Suppressor macrophage treated with lipopolysaccharide for 1 hour (primary cell): ENCODE data around the gene LMTK3.
"Not testable (repeated sequence)": the region's sequence is repeated elsewhere in the genome, so short reads cannot be mapped to it uniquely, and the experiment has no call there.

Experiments used
- DNase-seq, 3 donors: peaks; one replicate each; pipeline ENCODE4 v3.0.0-alpha.2; 2020 to 2022

LMTK3 gene

DNA sequence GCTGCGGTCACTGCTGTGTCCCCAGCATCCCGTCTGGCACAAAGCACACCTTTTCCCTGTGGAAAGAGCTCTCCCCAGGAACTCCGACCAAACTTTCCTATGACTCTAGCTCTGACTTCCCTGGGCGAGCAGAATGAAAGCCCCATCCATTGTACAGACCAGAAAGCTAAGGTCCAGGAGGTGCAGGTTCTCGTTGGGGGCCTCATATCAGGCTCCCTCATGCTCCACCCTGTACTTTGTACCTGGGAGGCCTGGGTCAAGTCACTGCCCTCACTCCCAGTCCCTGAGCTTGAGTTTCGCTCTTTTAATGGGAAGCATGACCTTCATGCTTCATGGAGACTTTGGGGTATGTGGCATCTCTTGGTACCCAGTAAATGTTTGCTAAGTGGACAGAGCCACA lies 24.1 kb downstream of the LMTK3 start:
- no peak for DNase-seq

DNA sequence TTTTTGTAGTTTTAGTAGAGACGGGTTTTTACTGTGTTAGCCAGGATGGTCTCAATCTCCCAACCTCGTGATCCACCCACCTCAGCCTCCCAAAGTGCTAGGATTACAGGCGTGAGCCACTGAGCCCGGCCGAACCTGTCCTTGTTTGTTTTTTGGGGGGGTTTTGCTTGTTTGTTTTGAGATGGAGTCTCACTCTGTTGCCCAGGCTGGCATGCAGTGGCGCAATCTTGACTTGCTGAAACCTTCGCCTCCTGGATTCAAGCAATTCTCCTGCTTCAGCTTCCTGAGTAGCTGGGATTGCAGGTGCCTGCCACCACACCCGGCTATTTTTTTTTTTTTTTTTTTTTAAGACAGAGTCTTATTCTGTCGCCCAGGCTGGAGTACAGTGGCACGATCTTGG lies 24.9 kb downstream of the LMTK3 start:
- DNase-seq, result not testable (repeated sequence)

DNA sequence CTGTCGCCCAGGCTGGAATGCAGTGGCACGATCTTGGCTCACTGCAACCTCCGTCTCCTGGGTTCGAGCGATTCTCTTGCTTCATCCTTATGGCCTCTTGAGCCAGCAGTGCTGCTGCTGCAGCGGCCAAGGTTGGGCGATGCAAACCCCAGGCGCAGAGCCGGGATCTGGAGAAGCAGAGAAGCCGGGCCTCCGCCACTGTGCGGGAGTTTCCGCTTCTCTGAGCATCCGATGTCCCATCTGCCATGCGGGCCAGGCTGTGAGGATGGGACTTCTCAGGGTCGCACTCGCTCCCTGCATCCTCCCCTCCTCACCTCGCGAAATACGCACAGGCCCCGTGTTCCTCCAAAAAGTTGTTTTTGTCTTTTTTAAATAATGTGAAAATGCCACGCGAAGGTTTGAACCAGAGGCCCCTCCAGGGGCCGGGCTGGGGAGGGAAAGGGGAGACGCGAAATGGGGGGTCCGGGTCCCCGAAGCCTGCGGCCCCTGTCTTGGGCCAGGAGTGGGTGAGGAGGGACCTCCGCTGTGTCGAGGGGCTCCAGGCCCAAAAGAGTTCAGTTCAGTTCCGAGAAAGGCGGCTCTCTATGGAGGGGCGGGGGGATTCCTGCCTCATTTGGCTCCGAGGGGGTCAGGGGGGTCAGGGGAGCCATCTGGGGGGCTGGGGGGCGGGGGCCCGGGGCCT lies 26.6 kb downstream of the LMTK3 start:
- DNase-seq, result no peak

DNA sequence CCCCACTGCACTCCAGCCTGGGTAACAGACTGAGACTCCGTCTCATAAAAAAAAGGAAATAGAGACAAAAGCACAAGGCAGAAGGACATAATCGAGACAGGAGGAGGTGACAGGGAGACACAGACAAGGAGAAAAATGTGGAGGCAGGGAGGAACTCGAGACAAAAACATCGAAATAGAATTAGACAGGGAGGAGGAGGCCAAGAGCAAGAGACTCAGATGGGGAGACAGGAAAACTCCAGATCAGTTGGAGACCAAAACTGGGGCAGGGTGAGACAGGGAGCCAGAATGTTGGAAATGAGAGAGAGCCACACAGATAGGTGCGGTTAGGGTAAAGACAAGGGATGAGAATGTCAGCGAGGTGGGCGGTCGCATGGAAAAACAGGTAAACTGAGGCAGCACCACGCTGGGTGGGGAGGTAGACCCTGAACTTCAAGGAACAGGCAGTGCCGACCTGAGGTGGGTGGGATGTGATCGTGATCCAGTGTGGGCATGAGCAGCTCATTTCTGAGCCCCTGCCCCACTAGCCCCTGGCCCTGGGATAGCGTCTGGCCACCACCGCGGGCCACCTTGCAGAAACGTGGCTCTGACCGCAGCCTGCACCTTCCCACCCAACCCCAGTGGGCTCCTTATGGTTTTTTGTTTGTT lies 27.3 kb downstream of the LMTK3 start:
- no peak for DNase-seq

DNA sequence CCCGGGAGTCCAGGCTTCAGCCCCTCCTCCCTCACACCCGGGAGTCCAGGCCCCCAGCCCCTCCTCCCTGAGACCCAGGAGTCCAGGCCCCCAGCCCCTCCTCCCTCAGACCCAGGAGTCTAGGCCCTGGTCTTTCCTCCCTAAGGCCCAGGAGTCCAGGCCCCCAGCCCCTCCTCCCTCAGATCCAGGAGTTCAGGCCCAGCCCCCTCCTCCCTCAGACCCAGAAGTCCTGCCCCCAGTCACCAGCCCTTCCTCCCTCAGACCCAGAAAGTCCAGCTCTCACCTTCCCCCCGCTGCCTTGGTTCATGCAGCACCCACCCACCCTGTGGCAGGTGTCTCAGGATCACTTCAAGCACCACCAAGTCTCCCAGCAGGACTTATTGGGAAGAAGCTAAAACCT lies 28.3 kb downstream of the LMTK3 start:
- DNase-seq, result no peak

DNA sequence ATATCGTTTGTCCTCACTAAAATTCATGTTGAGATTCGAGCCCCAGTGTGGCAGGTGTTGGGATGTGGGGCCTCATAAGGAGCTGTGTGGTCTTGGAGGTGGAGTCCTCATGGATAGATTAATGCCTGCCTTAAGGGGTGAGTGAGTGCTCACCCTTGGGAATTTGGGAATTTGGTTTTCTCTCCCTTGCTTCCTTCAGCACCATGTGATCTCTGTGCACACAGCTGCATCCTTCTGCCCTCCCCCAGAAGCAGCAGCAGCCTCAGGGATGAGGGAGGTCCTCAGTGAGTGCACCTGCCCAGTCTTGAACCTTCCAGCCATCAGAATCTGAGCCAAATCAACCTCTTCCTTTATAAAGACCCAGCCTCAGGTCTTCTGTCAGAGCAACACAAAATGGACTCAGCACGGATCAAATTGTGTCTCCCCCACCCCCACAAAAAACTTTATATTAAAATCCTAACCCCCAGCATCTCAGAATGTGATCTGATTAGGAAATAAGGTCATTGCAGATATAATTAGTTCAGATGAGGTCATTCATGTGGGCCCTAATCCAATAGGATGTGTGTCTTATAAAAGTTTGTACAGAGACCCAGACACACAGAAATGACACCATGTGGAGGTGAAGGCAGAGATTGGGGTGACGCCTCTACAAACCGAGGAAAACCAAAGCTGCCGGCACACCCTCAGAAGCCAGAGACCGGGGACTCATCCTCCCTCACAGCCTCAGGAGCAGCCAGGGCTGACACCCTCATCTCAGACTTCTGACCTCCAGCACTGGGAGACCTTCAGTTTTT lies 29.6 kb downstream of the LMTK3 start:
- DNase-seq, result no peak

DNA sequence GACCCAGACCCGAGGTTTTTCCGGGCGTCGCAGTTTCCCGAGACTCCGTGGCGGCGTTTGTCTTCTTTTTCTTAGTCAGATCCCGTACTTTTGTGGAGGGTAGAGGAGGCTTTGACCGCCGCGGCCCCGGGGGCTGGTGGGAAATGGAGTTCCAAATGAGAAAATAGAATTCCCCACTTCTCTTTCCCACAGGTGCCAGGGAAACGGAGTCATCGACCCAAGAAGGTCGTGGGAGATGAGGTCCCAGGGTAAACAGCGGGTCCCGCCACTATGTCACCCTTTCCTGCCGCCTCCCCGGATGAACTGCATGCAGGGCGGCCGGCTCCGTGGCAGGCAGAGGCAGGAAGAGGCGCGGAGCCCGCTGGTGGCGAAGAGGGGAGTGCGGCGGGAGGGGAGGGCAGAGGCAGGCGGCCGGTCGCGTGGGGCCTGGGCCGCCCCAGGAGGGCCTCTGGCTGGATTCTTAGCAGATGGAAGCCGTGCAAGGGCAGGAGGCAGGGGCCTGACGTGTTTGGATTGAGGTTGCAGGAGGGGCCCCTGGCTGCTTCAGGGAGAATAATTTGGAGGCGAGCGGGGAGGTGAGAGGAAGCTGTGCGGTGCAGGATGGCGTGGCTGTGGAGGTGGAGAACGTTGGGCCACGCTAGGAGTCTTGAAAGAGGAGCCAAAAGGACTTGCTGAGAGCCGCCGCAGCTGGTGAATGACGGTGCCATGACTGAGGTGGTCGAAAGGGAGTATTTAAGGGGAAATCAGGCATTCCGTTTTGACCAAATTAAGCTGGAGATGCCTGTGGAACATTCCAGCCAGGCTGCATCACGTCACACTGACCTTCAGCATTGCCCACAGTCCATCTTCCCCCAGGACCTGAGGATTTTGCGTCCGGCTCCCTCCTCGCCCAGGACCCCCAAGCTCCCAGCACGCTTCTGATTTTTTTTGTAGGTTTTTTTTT lies 30.8 kb downstream of the LMTK3 start:
- DNase-seq, result peak; percentile 47 to 64 (median 48)

DNA sequence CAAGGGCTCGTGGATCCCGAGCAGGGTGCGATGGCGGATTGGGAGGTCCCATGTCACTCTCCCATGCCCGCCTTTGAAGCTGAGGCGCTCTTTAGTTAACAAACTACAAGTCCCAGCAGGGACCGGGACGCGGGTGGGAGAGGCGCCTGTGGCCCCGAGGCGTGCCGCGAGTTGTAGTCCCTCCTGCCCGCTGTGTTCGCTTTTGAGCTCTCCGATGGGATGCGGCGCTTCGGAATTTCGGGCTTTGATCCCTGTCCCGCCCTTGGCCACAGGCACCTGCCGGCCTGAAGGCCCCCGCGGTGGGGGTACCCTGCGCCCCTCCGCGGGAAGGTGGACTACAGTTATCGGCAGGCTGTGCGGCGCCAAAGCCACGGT lies 31.5 kb downstream of the LMTK3 start:
- DNase-seq, result peak in 2 of 3 donors; percentile 14 to 42

DNA sequence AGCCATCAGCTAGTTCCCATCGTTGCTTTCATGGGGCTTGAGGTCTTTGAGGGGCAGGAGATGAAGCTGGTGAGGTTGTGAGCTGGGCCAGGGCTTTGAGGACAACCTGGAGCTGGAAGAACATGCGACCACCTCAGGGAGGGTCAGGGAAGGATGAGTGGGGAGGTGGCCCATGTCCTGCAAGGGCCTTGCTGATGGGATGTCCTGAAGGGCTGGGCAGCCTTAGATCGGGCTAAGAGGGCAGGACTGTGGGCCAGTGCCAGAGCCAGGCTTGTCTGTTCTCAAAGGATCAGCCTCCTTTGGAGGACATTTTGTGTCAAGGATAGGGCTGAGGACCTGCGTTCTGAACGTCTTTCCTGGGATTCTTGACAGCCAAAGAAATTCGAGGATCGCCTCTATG lies 31.9 kb downstream of the LMTK3 start:
- no peak for DNase-seq

DNA sequence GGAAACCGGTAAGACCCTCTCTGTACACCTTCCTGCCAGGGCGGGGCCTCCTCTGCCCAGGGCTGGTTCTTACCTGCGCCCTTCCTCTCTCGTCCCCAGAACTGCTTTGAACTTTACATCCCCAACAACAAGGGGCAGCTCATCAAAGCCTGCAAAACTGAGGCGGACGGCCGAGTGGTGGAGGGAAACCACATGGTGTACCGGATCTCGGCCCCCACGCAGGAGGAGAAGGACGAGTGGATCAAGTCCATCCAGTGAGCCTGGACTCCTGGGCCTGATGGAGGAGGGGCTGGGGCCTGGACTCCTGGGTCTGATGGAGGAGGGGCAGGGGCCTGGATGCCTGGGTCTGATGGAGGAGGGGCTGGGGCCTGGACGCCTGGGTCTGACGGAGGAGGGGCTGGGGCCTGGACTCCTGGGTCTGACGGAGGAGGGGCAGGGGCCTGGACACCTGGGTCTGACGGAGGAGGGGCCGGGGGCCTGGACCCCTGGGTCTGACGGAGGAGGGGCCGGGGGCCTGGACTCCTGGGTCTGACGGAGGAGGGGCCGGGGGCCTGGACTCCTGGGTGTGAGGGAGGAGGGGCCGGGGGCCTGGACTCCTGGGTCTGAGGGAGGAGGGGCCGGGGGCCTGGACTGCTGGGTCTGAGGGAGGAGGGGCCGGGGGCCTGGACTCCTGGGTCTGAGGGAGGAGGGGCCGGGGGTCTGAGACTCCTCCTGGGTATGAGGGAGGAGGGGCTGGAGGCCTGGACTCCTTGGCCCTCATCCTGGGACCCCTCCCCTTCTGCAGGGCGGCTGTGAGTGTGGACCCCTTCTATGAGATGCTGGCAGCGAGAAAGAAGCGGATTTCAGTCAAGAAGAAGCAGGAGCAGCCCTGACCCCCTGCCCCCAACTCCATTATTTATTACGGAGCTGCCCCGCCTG lies 33.0 kb downstream of the LMTK3 start:
- DNase-seq, result no peak

DNA sequence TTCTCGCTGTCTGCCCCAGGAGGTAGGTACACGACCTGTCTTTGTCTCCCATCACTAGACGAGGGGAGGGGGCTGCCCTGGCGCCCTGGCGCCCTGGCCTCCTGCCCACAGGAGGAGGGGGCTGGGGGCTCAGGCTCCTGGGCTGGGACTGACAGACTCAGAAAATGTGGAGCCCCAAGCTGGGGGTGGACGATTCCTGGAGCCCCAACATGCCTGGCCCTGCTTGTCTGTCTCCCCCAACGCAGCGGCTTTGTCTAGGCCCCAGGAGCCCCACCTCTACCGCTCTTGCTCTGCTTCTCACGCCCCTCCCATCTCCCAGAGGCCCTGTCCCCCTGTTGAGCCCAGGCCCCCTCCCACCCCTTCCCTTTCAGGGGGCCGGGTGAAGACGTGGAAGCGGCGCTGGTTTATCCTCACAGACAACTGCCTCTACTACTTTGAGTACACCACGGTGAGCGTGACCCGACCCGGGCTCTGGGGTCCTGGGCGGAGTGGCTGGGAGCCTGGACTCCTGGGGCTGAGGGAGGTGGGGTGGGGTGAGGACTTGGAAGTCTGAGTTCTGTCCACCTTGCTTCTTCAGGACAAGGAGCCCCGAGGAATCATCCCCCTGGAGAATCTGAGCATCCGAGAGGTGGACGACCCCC lies 33.8 kb downstream of the LMTK3 start:
- no peak for DNase-seq

GRCh38 chr19:48477067-48477685 lies 34.5 kb downstream of the LMTK3 start:
- DNase-seq, result no peak

DNA sequence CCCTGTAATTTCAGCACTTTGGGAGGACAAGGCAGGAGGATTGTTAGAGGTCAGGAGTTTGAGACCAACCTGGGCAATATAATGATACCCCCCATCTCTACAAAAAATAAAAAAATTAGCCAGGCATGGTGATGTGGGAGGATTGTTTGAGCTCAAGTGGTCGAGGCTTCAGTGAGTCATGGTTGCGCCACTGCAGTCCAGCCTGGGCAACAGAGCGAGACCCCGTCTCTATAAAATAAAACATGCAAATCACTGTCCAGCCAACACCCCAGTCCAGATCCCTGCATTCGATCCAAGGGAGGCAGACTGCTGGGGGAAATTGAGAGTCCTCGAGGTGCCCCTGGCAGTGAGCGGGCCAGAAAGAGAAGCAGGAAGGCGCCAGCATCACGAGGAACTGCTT lies 35.5 kb downstream of the LMTK3 start:
- no peak for DNase-seq

DNA sequence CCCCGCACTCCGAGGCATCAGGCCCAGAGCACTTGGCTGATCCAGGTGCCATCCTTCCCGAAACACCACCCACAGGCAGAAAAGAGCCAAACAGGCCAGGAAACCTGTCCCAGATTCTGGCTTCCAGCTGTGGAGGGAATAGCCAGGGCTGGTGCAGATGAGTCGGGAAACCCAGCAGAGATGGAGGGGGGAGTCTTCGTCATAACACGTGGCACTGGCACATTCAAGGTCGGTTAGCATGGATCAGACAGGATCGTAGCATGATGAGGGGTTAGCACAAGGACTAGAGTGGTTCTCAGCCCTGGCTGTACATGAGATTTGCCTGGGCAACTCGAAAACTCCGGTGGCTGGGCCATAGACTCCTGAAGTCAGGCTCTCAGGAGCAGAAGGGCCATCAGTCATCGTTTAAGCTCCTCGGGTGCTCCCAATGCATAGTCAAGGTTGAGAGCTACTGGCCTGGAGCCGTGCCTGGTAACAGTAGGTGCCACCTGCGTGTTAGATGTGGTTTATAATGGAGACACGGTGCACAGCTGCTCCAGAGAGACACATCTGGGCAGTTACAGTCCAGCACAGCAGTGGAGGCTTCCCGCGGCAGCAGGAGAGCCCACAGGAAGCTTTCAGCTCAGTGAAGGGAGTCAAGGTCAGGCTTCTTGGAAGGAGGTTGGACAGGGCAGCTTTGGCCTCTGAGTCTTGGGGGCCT lies 36.1 kb downstream of the LMTK3 start:
- no peak for DNase-seq

GRCh38 chr19:48474084-48474592 lies 37.5 kb downstream of the LMTK3 start:
- DNase-seq, result no peak

DNA sequence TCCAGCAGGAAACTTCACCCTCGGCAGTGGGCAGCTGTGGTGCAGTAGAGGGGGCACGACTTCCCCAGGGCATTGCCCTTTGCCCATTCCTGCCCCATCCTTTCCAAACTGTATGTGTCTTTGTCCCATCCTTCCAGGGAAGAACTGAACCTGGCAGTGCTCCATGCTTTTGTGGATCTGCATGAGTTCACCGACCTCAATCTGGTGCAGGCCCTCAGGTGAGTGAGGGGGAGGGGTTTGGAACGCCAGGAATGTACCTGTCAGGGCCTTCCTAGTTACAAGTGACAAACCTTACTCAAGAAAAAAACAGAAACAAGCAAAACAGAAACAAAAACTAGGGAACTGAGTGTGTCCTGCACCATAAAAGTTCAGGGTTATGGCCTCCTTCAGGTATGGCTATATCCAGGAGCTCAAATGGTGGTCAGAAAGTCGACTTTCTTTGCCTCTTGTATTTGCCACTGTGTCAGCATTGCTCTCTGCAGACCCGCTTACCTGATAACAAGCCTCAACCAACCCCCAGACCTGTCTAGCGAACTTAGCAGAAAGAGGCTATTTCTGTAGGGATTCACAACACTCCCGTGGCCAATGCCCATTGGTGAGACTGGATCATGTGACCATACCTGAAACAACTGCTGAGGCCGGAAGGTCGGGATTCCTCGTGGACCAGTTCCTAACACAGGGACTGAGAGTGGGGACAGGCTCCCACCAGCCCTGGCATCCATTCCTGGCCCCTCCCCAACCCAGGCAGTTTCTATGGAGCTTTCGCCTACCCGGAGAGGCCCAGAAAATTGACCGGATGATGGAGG lies 38.3 kb downstream of the LMTK3 start:
- no peak for DNase-seq

DNA sequence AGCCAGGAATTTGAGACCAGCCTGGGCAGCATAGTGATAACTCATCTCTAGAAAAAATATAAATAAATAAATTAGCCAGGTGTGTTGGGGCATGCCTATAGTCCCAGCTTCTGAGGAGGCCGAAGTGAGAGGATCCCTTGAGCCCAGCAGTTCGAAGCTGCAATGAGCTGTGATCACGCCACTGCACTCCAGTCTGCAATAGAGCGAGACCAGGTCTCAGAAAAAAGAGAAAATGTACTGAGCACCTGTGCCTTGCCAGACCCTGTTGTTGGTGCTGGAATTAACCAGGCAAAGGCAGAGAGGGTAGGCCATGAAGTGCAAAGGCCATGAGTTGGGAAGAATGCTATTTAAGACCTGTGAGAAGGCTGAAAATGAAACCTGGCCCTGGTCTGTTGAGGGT lies 39.8 kb downstream of the LMTK3 start:
- no peak for DNase-seq

- DNase-seq, result no peak
These were observed 40.8 kb downstream of the LMTK3 start for GRCh38 chr19:48470856-48471255.
